Measurements from ENCODE around the gene RPL22. TPM values are rescaled to one million over a fixed set of nuclear protein-coding genes. Genes with fewer than 3 reads are reported as not detected.

Gene RPL22
- total and polyA plus RNA-seq, 2 of the 4 experiments (the other 2 are of a cell fraction) = 26.2 to 131 TPM

GRCh38 chr1:6248161-6248776 is 48.9 kb upstream of the RPL22 start:
- H3K4me3 ChIP-seq (ENCODE audit: insufficient read depth, low read depth, low read length) = no peak overlapping the region
- H3K23ac ChIP-seq (ENCODE audit: low read depth, low read length) = no peak overlapping the region
- H2BK15ac ChIP-seq (ENCODE audit: low read depth, low read length) = no peak overlapping the region
- H3K36me3 ChIP-seq (ENCODE audit: control insufficient read depth, insufficient read depth, low read length) = no peaks in the 10 kb centered on the region
- H3K27me3 ChIP-seq (ENCODE audit: control insufficient read depth, insufficient read depth, low read length) = peaks cover 49% of the 10 kb centered on the region
- H2BK20ac ChIP-seq (ENCODE audit: low read depth, low read length) = no peak overlapping the region
- no peak overlapping the region for H3K18ac ChIP-seq (ENCODE audit: low read depth, low read length)
- no TSS peak for BruUV-seq (replicated peaks)
- WGBS, 2 experiments (ENCODE audit: extremely low coverage in 2 of 2, insufficient read length in 1 of 2) = 83% methylated on average over 10 of the region's 14 CpGs; no CpG with 5 or more reads in 1 of the 2 experiments
- dilution Hi-C loops (cut with HindIII; ENCODE audit: low sequenced_read_pairs, unreplicated experiment) (no loop called here), in situ Hi-C loops (cut with MboI; ENCODE audit: low sequenced_read_pairs) (loop anchor here (5.0 kb wide), 1 partner anchor 94 kb away; no protein-coding TSS in a partner anchor), intact Hi-C loops (cut with micrococcal nuclease) (loop anchor here (5.0 kb wide), 1 partner anchor 244 kb away; the partner anchor contains the start of gene PLEKHG5)
- no peak for DNase-seq
- H3K9me1 ChIP-seq (ENCODE audit: insufficient read depth, low read length) = no peaks in the 10 kb centered on the region
- H3K27ac ChIP-seq (ENCODE audit: insufficient read depth, low read length) = no peak overlapping the region
- ATAC-seq (ENCODE audit: low read depth) = no peak
- peak overlapping the region; percentile 28 for H2AK9ac ChIP-seq (replicated peaks; ENCODE audit: low read depth, low read length, poor library complexity)
- no peak overlapping the region for H3K56ac ChIP-seq (ENCODE audit: extremely low read depth, insufficient read depth, low read length)
- no peak overlapping the region for H3K9ac ChIP-seq (ENCODE audit: low read depth, low read length)
- H2BK5ac ChIP-seq (ENCODE audit: low read depth, low read length, poor library complexity, severe bottlenecking) = no peak overlapping the region
- no peak overlapping the region for H2BK120ac ChIP-seq (ENCODE audit: low read depth, low read length)
- no peak overlapping the region for H4K5ac ChIP-seq (ENCODE audit: low read depth, low read length)
- H4K91ac ChIP-seq (ENCODE audit: insufficient read depth, low read depth, low read length) = no peak overlapping the region
- no peak overlapping the region for H3K4ac ChIP-seq (ENCODE audit: low read depth, low read length)
- ChIA-PET POLR2A (ENCODE audit: unreplicated experiment) (no interaction called here), CTCF (interaction anchor here (0.8 to 1.5 kb wide), 3 partner anchors 10 to 98 kb away, joined by 3 to 6 read pairs (median 3); no protein-coding TSS in a partner anchor)
- H4K20me1 ChIP-seq (ENCODE audit: insufficient read depth, low read length) = peaks cover 16% of the 10 kb centered on the region
- H3K9me3 ChIP-seq (ENCODE audit: control insufficient read depth, insufficient read depth, low read length) = no peaks in the 10 kb centered on the region
- no peak overlapping the region for H3K14ac ChIP-seq (replicated peaks; ENCODE audit: low read depth, low read length)
- no peak overlapping the region for H3K4me2 ChIP-seq (ENCODE audit: low read depth, low read length)
- no peak overlapping the region for H2AFZ ChIP-seq (replicated peaks; ENCODE audit: low read length, poor library complexity)
- no peak overlapping the region for H4K8ac ChIP-seq (ENCODE audit: low read depth in 2 of 2, low read length in 2 of 2)
- H2AK5ac ChIP-seq (ENCODE audit: low read depth, low read length) = no peak overlapping the region
- no peak for TF ChIP-seq USF2 (IDR thresholded peaks at IDR 0.05; ENCODE audit: low read depth, low read length)
- no peak for TF ChIP-seq POLR2A (IDR thresholded peaks at IDR 0.05; ENCODE audit: low read depth, low read length)
- TF ChIP-seq MAFK (IDR thresholded peaks at IDR 0.05; ENCODE audit: low read depth, low read length) = no peak
- no peak for TF ChIP-seq CTCF (conservative IDR thresholded peaks at IDR 0.05; ENCODE audit: low read depth, low read length)
- no peak for TF ChIP-seq FOS (IDR thresholded peaks at IDR 0.05; ENCODE audit: low read depth, low read length)
- no peak for TF ChIP-seq NFE2L2 (IDR thresholded peaks at IDR 0.05; ENCODE audit: low read depth, low read length)
- TF ChIP-seq RCOR1 (IDR thresholded peaks at IDR 0.05; ENCODE audit: insufficient replicate concordance, low read length) = no peak
- TF ChIP-seq RAD21 (IDR thresholded peaks at IDR 0.05; ENCODE audit: low read length) = no peak
- no peak for TF ChIP-seq ELK1 (IDR thresholded peaks at IDR 0.05; ENCODE audit: borderline replicate concordance, low read depth, low read length)
- H3K4me1 ChIP-seq (ENCODE audit: control insufficient read depth, insufficient read depth, low read length) = no peaks in the 10 kb centered on the region
- no peaks in the 10 kb centered on the region for H3K79me1 ChIP-seq (ENCODE audit: low read depth in 1 of 2, low read length in 2 of 2)

Measured in IMR-90 (cell line).